HepG2 (cell line): Measurements from ENCODE around the gene COMT. TPM values are rescaled to one million over a fixed set of nuclear protein-coding genes. Genes with fewer than 3 reads are reported as not detected.

Experiments used
- CEBPG ChIP-seq: IDR thresholded peaks from 2 replicates; pipeline ENCODE4 v1.6.1; 2016
- CTCF ChIP-seq: sonication (generic); formaldehyde crosslinking; IDR thresholded peaks from 2 replicates; pipeline ENCODE4 v1.5.0; 2020; ENCODE audit warnings: mild to moderate bottlenecking, missing genetic modification reagents, moderate library complexity
- HDAC6 ChIP-seq: fragments of 200-600 bp; sonication (generic); IDR thresholded peaks from 2 replicates; pipeline ENCODE4 v1.7.0; 2017; ENCODE audit warnings: mild to moderate bottlenecking, antibody characterized with exemption, low read length, low read depth
- HNF1B ChIP-seq: sonication (generic); formaldehyde crosslinking; IDR thresholded peaks from 2 replicates; pipeline ENCODE4 v1.5.1; 2020; ENCODE audit warnings: mild to moderate bottlenecking, moderate library complexity, missing genetic modification reagents
- JUN ChIP-seq: sonication (generic); formaldehyde crosslinking; IDR thresholded peaks from 2 replicates; pipeline ENCODE4 v1.4.0; 2020; ENCODE audit warnings: mild to moderate bottlenecking, missing genetic modification reagents
- KDM5B ChIP-seq: sonication (generic); formaldehyde crosslinking; IDR thresholded peaks from 2 replicates; pipeline ENCODE4 v1.4.0; 2020; ENCODE audit warnings: missing genetic modification reagents, mild to moderate bottlenecking, borderline replicate concordance
- REPIN1 ChIP-seq: sonication (generic); formaldehyde crosslinking; IDR thresholded peaks from 2 replicates; pipeline ENCODE4 v1.8.0; 2022; ENCODE audit warnings: missing genetic modification reagents, low read depth, mild to moderate bottlenecking, borderline replicate concordance
- TAF1 ChIP-seq: sonication (generic); formaldehyde crosslinking; IDR thresholded peaks from 2 replicates; pipeline ENCODE4 v1.4.0; 2020; ENCODE audit warnings: missing genetic modification reagents
- TAF15 ChIP-seq: fragments of 200-400 bp; formaldehyde crosslinking; IDR thresholded peaks from one replicate; pipeline ENCODE4 v1.6.1; 2018; ENCODE audit warnings: mild to moderate bottlenecking, low read depth, low read length; ENCODE audit not compliant: poor library complexity, severe bottlenecking
- TFAP4 ChIP-seq: sonication (generic); IDR thresholded peaks from 2 replicates; pipeline ENCODE4 v1.6.1; 2016; ENCODE audit warnings: low read depth, borderline replicate concordance
- ZBTB42 ChIP-seq: sonication (generic); formaldehyde crosslinking; IDR thresholded peaks from 2 replicates; pipeline ENCODE4 v1.5.0; 2020; ENCODE audit warnings: mild to moderate bottlenecking, missing genetic modification reagents
- ZFP36L1 ChIP-seq: sonication (generic); formaldehyde crosslinking; IDR thresholded peaks from 2 replicates; pipeline ENCODE4 v1.8.0; 2022; ENCODE audit warnings: mild to moderate bottlenecking, missing genetic modification reagents, moderate library complexity
- ZNF274 ChIP-seq: sonication (generic); formaldehyde crosslinking; IDR thresholded peaks from 2 replicates; pipeline ENCODE4 v1.5.1; 2020; ENCODE audit warnings: mild to moderate bottlenecking, missing genetic modification reagents
- ZNF33B ChIP-seq: sonication (generic); formaldehyde crosslinking; IDR thresholded peaks from 2 replicates; pipeline ENCODE4 v1.5.1; 2020; ENCODE audit warnings: mild to moderate bottlenecking, missing genetic modification reagents
- ZNF354B ChIP-seq: sonication (generic); formaldehyde crosslinking; IDR thresholded peaks from 2 replicates; pipeline ENCODE4 v1.8.0; 2022; ENCODE audit warnings: mild to moderate bottlenecking, missing genetic modification reagents
- ZNF567 ChIP-seq: sonication (generic); formaldehyde crosslinking; IDR thresholded peaks from 2 replicates; pipeline ENCODE4 v1.8.1; 2023; ENCODE audit warnings: mild to moderate bottlenecking, missing genetic modification reagents, borderline replicate concordance
- ZNF589 ChIP-seq: sonication (generic); formaldehyde crosslinking; conservative IDR thresholded peaks from 2 replicates; pipeline ENCODE4 v1.8.0; 2022; ENCODE audit warnings: mild to moderate bottlenecking, moderate library complexity, missing genetic modification reagents
- ZNF607 ChIP-seq: sonication (generic); formaldehyde crosslinking; IDR thresholded peaks from 2 replicates; pipeline ENCODE4 v1.5.1; 2020; ENCODE audit warnings: missing genetic modification reagents, mild to moderate bottlenecking, borderline replicate concordance
- ZNF660 ChIP-seq: sonication (generic); formaldehyde crosslinking; IDR thresholded peaks from 2 replicates; pipeline ENCODE4 v1.5.1; 2020; ENCODE audit warnings: mild to moderate bottlenecking, low read depth, missing genetic modification reagents, borderline replicate concordance
- ZNF687 ChIP-seq: sonication (generic); formaldehyde crosslinking; IDR thresholded peaks from 2 replicates; pipeline ENCODE4 v1.5.1; 2020; ENCODE audit warnings: mild to moderate bottlenecking, missing genetic modification reagents, moderate library complexity
- ZNF7 ChIP-seq: IDR thresholded peaks from 2 replicates; pipeline ENCODE4 v1.6.1; 2016; ENCODE audit warnings: missing biosample characterization, missing genetic modification reagents
- polyA plus RNA-seq, 8 experiments: library from polyadenylated mRNA; depleted of rRNA in 3 of 8; stranded (reverse) in 7 of 8; unstranded in 1 of 8; fragments of >200 nt; fragmentation: Illumina TruSeq in 4 of 8; extraction: Trizol in 4 of 8; gene quantifications; 2 replicates each; pipeline versions ENCODE4 v1.2.1 to v1.2.3, GENCODE V29; 2011 to 2016; ENCODE audit warnings: low read depth in 4 of 8, missing spikeins in 1 of 8, mixed read lengths in 1 of 8; ENCODE audit not compliant: insufficient read depth in 1 of 8
- total RNA-seq, 5 experiments: library from RNA; depleted of rRNA; stranded (reverse); fragments of >200 nt; fragmentation: Illumina TruSeq; extraction: Trizol; gene quantifications; 2 replicates each; pipeline ENCODE4 v1.2.3, GENCODE V29; 2016; ENCODE audit warnings: low read depth in 1 of 5

COMT gene
- total and polyA plus RNA-seq, 2 of the 13 experiments (the other 11 are each of a cell fraction or from before 2014, with no cell fraction given): 156 to 162 TPM

- peak; percentile 23; the same call in 1 of the 2 replicates for TF ChIP-seq CTCF
- TF ChIP-seq JUN (CRISPR knock-in tag): no peak
- TF ChIP-seq KDM5B: no peak
- TF ChIP-seq ZNF33B (CRISPR knock-in tag): no peak
- no peak for TF ChIP-seq ZNF567 (CRISPR knock-in tag)
- no peak for TF ChIP-seq HDAC6
- TF ChIP-seq ZNF589 (CRISPR knock-in tag): no peak
- no peak for TF ChIP-seq ZNF687 (CRISPR knock-in tag)
- TF ChIP-seq TAF1 (CRISPR knock-in tag): 0 out of 2 replicates have a peak, but pooled peaks have one; percentile 4
- no peak for TF ChIP-seq ZNF354B (CRISPR knock-in tag)
- TF ChIP-seq CEBPG: peak; percentile 77
- TF ChIP-seq TFAP4: no peak
- TF ChIP-seq TAF15: no peak
- 0 out of 2 replicates have a peak, but pooled peaks have one; percentile 40 for TF ChIP-seq ZNF607 (CRISPR knock-in tag)
- TF ChIP-seq ZNF7: no peak
- TF ChIP-seq ZFP36L1: no peak
- no peak for TF ChIP-seq ZNF660 (CRISPR knock-in tag)
- TF ChIP-seq ZBTB42 (CRISPR knock-in tag): no peak
- 0 out of 2 replicates have a peak, but pooled peaks have one; percentile 20 for TF ChIP-seq REPIN1 (CRISPR knock-in tag)
- TF ChIP-seq HNF1B: no peak
- peak; percentile 8; the same call in 1 of the 2 replicates for TF ChIP-seq ZNF274 (CRISPR knock-in tag)
Measured at GRCh38 chr22:19943082-19944026, 1.8 kb downstream of the COMT start (continued).
